ENCODE measurements around the gene INPPL1.

DNA sequence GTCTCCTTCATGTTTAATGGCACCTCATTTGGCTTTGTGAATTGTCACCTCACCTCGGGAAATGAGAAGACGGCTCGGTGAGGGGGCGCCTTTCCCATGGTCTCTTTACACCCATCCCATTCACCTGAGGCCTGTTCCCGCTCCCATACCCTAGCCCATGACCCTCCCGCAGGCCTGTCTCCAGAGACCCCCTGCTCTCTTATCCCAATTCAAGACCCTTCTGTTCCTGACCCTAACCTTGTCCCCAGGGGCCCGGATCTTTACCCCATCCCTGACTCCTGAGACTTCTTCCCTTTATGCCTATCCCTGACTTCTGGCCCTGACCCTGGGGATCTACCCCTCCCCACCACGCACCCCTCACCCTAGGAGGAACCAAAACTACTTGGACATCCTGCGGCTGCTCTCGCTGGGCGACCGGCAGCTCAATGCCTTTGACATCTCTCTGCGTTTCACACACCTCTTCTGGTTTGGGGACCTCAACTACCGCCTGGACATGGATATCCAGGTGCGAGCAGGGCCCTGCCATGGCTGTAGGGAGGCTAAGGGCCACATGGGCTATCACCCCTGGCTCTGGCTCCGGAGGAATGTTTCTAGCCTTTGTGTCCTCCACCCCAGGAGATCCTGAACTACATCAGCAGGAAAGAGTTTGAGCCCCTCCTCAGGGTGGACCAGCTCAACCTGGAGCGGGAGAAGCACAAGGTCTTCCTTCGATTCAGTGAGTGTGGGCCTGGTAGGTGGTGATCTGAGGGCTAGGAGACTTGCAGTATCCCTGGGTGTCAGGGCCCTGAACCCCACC is 7.9 kb downstream of the INPPL1 start:
- no peak for TF ChIP-seq POLR2AphosphoS5 (IDR thresholded peaks at IDR 0.05)
- TF ChIP-seq, protein P1, sequence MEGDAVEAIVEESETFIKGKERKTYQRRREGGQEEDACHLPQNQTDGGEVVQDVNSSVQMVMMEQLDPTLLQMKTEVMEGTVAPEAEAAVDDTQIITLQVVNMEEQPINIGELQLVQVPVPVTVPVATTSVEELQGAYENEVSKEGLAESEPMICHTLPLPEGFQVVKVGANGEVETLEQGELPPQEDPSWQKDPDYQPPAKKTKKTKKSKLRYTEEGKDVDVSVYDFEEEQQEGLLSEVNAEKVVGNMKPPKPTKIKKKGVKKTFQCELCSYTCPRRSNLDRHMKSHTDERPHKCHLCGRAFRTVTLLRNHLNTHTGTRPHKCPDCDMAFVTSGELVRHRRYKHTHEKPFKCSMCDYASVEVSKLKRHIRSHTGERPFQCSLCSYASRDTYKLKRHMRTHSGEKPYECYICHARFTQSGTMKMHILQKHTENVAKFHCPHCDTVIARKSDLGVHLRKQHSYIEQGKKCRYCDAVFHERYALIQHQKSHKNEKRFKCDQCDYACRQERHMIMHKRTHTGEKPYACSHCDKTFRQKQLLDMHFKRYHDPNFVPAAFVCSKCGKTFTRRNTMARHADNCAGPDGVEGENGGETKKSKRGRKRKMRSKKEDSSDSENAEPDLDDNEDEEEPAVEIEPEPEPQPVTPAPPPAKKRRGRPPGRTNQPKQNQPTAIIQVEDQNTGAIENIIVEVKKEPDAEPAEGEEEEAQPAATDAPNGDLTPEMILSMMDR (IDR thresholded peaks at IDR 0.05) = no peak
- TF ChIP-seq POLR2A (IDR thresholded peaks at IDR 0.05) = no peak
- no peak for TF ChIP-seq EP300 (IDR thresholded peaks at IDR 0.05)

Measured in sigmoid colon (tissue), 4 donors.